ENCODE data around the gene IRF3. TPM values are rescaled to one million over a fixed set of nuclear protein-coding genes. Genes with fewer than 3 reads are reported as not detected.
"Not testable (repeated sequence)": the region's sequence is repeated elsewhere in the genome, so short reads cannot be mapped to it uniquely, and the experiment has no call there.

The IRF3 gene
- total and polyA plus RNA-seq, 2 of the 4 experiments (the other 2 are of a cell fraction) = 39.6 to 65.2 TPM

DNA sequence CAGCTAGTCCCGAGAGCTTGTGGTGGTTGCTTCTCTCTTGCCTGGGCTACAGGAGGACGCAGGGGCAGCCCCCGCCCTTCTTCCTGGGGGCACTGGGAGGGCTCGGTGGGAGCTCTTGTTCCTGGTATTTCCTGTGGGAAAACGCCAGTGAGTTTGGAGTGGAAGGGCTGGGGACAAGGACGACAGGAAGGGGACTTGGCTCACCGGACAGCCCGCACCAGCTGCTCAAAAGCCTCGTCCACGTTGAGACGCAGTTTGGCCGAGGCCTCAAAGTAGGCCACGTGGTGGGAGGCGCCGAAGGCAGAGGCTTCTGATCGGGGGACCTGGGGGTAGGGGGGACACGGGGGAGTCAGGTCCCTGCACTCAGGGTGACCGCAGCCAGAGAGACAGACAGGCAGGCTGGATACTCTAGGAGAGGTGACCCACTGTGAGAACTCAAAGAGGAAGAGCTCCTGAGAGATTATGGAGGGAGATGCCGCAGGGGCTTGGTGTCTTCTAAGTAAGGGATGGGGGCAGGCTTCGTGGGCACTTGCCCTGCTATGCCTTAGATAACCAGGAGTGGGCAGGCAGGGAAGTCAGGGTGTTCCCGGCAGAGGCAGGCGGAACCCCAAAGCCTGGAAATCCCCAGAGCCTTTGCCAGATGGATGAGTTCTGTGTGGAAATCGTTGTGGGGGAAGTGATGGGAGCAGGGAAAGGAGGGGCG, 30.0 kb downstream of the IRF3 start:
- Histone ChIP-seq H3K14ac (replicated peaks; ENCODE audit: low read depth, low read length) (no peak overlapping the region), H3K36me3 (ENCODE audit: control insufficient read depth, insufficient read depth, low read length) (peaks cover 14% of the 10 kb centered on the region), H3K4me1 (ENCODE audit: control insufficient read depth, insufficient read depth, low read length) (peaks cover 5% of the 10 kb centered on the region), H3K9ac (ENCODE audit: low read depth, low read length) (no peak overlapping the region), H3K18ac (ENCODE audit: low read depth, low read length) (no peak overlapping the region), H3K27ac (ENCODE audit: insufficient read depth, low read length) (no peak overlapping the region), H2AFZ (replicated peaks; ENCODE audit: low read length, poor library complexity) (peak overlapping the region; percentile 59), H3K9me3 (ENCODE audit: control insufficient read depth, insufficient read depth, low read length) (no peaks in the 10 kb centered on the region), H4K91ac (ENCODE audit: insufficient read depth, low read depth, low read length) (no peak overlapping the region), H3K79me1 (ENCODE audit: low read depth in 1 of 2, low read length in 2 of 2) (peaks cover 6 to 54% of the 10 kb centered on the region in 2 experiments; a peak in 3 of 4 replicates), H3K4ac (ENCODE audit: low read depth, low read length) (no peak overlapping the region), H2BK5ac (ENCODE audit: low read depth, low read length, poor library complexity, severe bottlenecking) (no peak overlapping the region), H3K27me3 (ENCODE audit: control insufficient read depth, insufficient read depth, low read length) (no peaks in the 10 kb centered on the region), H2AK5ac (ENCODE audit: low read depth, low read length) (no peak overlapping the region), H3K23ac (ENCODE audit: low read depth, low read length) (no peak overlapping the region), H2BK120ac (ENCODE audit: low read depth, low read length) (no peak overlapping the region), H4K8ac (ENCODE audit: low read depth in 2 of 2, low read length in 2 of 2) (no peak overlapping the region), H3K4me2 (ENCODE audit: low read depth, low read length) (no peak overlapping the region), H2BK15ac (ENCODE audit: low read depth, low read length) (no peak overlapping the region), H4K20me1 (ENCODE audit: insufficient read depth, low read length) (no peaks in the 10 kb centered on the region), H4K5ac (ENCODE audit: low read depth, low read length) (no peak overlapping the region), H3K4me3 (ENCODE audit: insufficient read depth, low read depth, low read length) (no peak overlapping the region), H2BK20ac (ENCODE audit: low read depth, low read length) (no peak overlapping the region), H3K9me1 (ENCODE audit: insufficient read depth, low read length) (peaks cover 9% of the 10 kb centered on the region; the same call in 1 of the 2 replicates), H3K56ac (ENCODE audit: extremely low read depth, insufficient read depth, low read length) (no peak overlapping the region), H2AK9ac (replicated peaks; ENCODE audit: low read depth, low read length, poor library complexity) (peak overlapping the region; percentile 90)
- 82% methylated on average over 5 of the region's 24 CpGs; no CpG with 5 or more reads in 1 of the 2 experiments for WGBS, 2 experiments (ENCODE audit: extremely low coverage in 2 of 2, insufficient read length in 1 of 2)
- in situ Hi-C loops (cut with MboI; ENCODE audit: low sequenced_read_pairs) (no loop called here), intact Hi-C loops (cut with micrococcal nuclease) (no loop called here), dilution Hi-C loops (cut with HindIII; ENCODE audit: low sequenced_read_pairs, unreplicated experiment) (no loop called here)
- CTCF ChIA-PET = no interaction called here
- POLR2A ChIA-PET (ENCODE audit: unreplicated experiment) = no interaction called here
- no peak for ATAC-seq (ENCODE audit: low read depth)
- peak; percentile 50 for DNase-seq
- no peak for TF ChIP-seq MAZ (IDR thresholded peaks at IDR 0.05; ENCODE audit: borderline replicate concordance, low read depth, low read length)
- 0 out of 2 replicates have a peak, but pooled peaks have one; percentile 23 for TF ChIP-seq CTCF (conservative IDR thresholded peaks at IDR 0.05; ENCODE audit: low read depth, low read length)
- BruUV-seq (replicated peaks) = no TSS peak

DNA sequence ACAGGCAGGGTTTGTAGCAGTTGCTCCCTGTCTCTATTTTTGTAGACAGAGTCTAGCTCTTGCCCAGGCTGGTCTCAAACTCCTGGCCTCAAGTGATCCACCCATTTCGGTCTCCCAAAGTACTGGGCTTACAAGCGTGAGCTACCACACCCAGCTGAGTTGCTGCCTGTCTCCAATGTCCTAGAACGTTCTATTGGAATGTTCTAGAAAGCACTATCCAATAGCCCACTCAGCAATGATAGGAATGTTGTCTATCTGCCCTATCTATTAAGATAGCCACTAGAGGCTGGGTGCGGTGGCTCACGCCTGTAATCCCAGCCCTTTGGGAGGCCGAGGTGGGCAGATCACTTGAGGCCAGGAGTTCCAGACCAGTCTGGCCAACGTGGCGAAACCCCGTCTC, 32.4 kb downstream of the IRF3 start:
- H3K9me1 ChIP-seq (ENCODE audit: insufficient read depth, low read length); H2BK20ac ChIP-seq (ENCODE audit: low read depth, low read length); H3K56ac ChIP-seq (ENCODE audit: extremely low read depth, insufficient read depth, low read length); H2BK120ac ChIP-seq (ENCODE audit: low read depth, low read length); H2BK5ac ChIP-seq (ENCODE audit: low read depth, low read length, poor library complexity, severe bottlenecking); BruUV-seq (replicated peaks); H4K5ac ChIP-seq (ENCODE audit: low read depth, low read length); H4K8ac ChIP-seq (ENCODE audit: low read depth in 2 of 2, low read length in 2 of 2); H2AK5ac ChIP-seq (ENCODE audit: low read depth, low read length); POLR2A ChIA-PET (ENCODE audit: unreplicated experiment); H2BK15ac ChIP-seq (ENCODE audit: low read depth, low read length); H3K4me3 ChIP-seq (ENCODE audit: insufficient read depth, low read depth, low read length); H3K27ac ChIP-seq (ENCODE audit: insufficient read depth, low read length); H3K23ac ChIP-seq (ENCODE audit: low read depth, low read length); H3K4me2 ChIP-seq (ENCODE audit: low read depth, low read length); H2AFZ ChIP-seq (replicated peaks; ENCODE audit: low read length, poor library complexity); H4K20me1 ChIP-seq (ENCODE audit: insufficient read depth, low read length); DNase-seq; in situ Hi-C loops (cut with MboI; ENCODE audit: low sequenced_read_pairs); intact Hi-C loops (cut with micrococcal nuclease); H3K14ac ChIP-seq (replicated peaks; ENCODE audit: low read depth, low read length); H3K4ac ChIP-seq (ENCODE audit: low read depth, low read length); H3K9me3 ChIP-seq (ENCODE audit: control insufficient read depth, insufficient read depth, low read length); CTCF ChIA-PET; dilution Hi-C loops (cut with HindIII; ENCODE audit: low sequenced_read_pairs, unreplicated experiment); ATAC-seq (ENCODE audit: low read depth); H3K4me1 ChIP-seq (ENCODE audit: control insufficient read depth, insufficient read depth, low read length); H4K91ac ChIP-seq (ENCODE audit: insufficient read depth, low read depth, low read length); H3K18ac ChIP-seq (ENCODE audit: low read depth, low read length); H3K9ac ChIP-seq (ENCODE audit: low read depth, low read length); H3K27me3 ChIP-seq (ENCODE audit: control insufficient read depth, insufficient read depth, low read length): not testable (repeated sequence)
- H3K79me1 ChIP-seq (ENCODE audit: low read depth in 1 of 2, low read length in 2 of 2) = peaks cover 3 to 40% of the 10 kb centered on the region in 2 experiments; a peak in 2 of 4 replicates
- peak overlapping the region; percentile 3 for H2AK9ac ChIP-seq (replicated peaks; ENCODE audit: low read depth, low read length, poor library complexity)
- WGBS, 2 experiments (ENCODE audit: extremely low coverage in 2 of 2, insufficient read length in 1 of 2) = 95% methylated on average over 6 of the region's 9 CpGs; no CpG with 5 or more reads in 1 of the 2 experiments
- peaks cover 17% of the 10 kb centered on the region for H3K36me3 ChIP-seq (ENCODE audit: control insufficient read depth, insufficient read depth, low read length)

Measured in IMR-90 (cell line).